Measurements from ENCODE around the gene RGPD3.
"Not testable (repeated sequence)": the region's sequence is repeated elsewhere in the genome, so short reads cannot be mapped to it uniquely, and the experiment has no call there.

RGPD3 gene

GRCh38 chr2:106504787-106505186, 36.6 kb upstream of the RGPD3 start:
- not testable (repeated sequence) for DNase-seq; H3K36me3 ChIP-seq; H3K4me1 ChIP-seq; H3K27me3 ChIP-seq; H3K9me3 ChIP-seq; H3K4me3 ChIP-seq (ENCODE audit: low read depth, low read length)

GRCh38 chr2:106504192-106504591, 36.0 kb upstream of the RGPD3 start:
- H3K4me3 ChIP-seq (ENCODE audit: low read depth, low read length); H3K9me3 ChIP-seq; H3K36me3 ChIP-seq; H3K27me3 ChIP-seq; H3K4me1 ChIP-seq; DNase-seq: not testable (repeated sequence)

GRCh38 chr2:106502351-106502750, 34.1 kb upstream of the RGPD3 start:
- not testable (repeated sequence) for H3K4me1 ChIP-seq; H3K27me3 ChIP-seq; H3K36me3 ChIP-seq; H3K9me3 ChIP-seq; H3K4me3 ChIP-seq (ENCODE audit: low read depth, low read length); DNase-seq

GRCh38 chr2:106500350-106500749, 32.1 kb upstream of the RGPD3 start:
- H3K4me1 ChIP-seq; H3K27me3 ChIP-seq; H3K4me3 ChIP-seq (ENCODE audit: low read depth, low read length); H3K9me3 ChIP-seq; H3K36me3 ChIP-seq; DNase-seq: not testable (repeated sequence)

GRCh38 chr2:106498549-106498948, 30.3 kb upstream of the RGPD3 start:
- H3K9me3 ChIP-seq; H3K4me3 ChIP-seq (ENCODE audit: low read depth, low read length); H3K36me3 ChIP-seq; DNase-seq; H3K27me3 ChIP-seq; H3K4me1 ChIP-seq: not testable (repeated sequence)

GRCh38 chr2:106492913-106493312, 24.7 kb upstream of the RGPD3 start:
- not testable (repeated sequence) for H3K4me1 ChIP-seq; H3K27me3 ChIP-seq; H3K36me3 ChIP-seq; H3K9me3 ChIP-seq; DNase-seq; H3K4me3 ChIP-seq (ENCODE audit: low read depth, low read length)

GRCh38 chr2:106492399-106492798, 24.2 kb upstream of the RGPD3 start:
- H3K4me3 ChIP-seq (ENCODE audit: low read depth, low read length); H3K9me3 ChIP-seq; H3K27me3 ChIP-seq; H3K36me3 ChIP-seq; H3K4me1 ChIP-seq; DNase-seq: not testable (repeated sequence)

- DNase-seq; H3K9me3 ChIP-seq; H3K36me3 ChIP-seq; H3K27me3 ChIP-seq; H3K4me3 ChIP-seq (ENCODE audit: low read depth, low read length); H3K4me1 ChIP-seq: not testable (repeated sequence)
Observed at GRCh38 chr2:106489701-106490100, 21.5 kb upstream of the RGPD3 start.

- H3K36me3 ChIP-seq; H3K4me3 ChIP-seq (ENCODE audit: low read depth, low read length); DNase-seq; H3K9me3 ChIP-seq; H3K27me3 ChIP-seq; H3K4me1 ChIP-seq: not testable (repeated sequence)
Observed at GRCh38 chr2:106487386-106488191, 19.4 kb upstream of the RGPD3 start.

GRCh38 chr2:106486551-106487385, 18.6 kb upstream of the RGPD3 start, which contains the start of gene CD8B2:
TSS of gene CD8B2 (plus strand) at chr2:106487364. CDS start at chr2:106487427, 63 bp downstream.
- H3K27me3 ChIP-seq; H3K4me3 ChIP-seq (ENCODE audit: low read depth, low read length); DNase-seq: not testable (repeated sequence)

GRCh38 chr2:106479563-106479962, 11.3 kb upstream of the RGPD3 start:
- not testable (repeated sequence) for H3K4me1 ChIP-seq

More at GRCh38 chr2:106486551-106487385, 18.6 kb upstream of the RGPD3 start, which contains the start of gene CD8B2:
- H3K9me3 ChIP-seq, H3K36me3 ChIP-seq, H3K4me1 ChIP-seq: not testable (repeated sequence)

GRCh38 chr2:106477647-106478046, 9.4 kb upstream of the RGPD3 start:
- not testable (repeated sequence) for H3K9me3 ChIP-seq; H3K27me3 ChIP-seq; H3K4me1 ChIP-seq; H3K4me3 ChIP-seq (ENCODE audit: low read depth, low read length); DNase-seq; H3K36me3 ChIP-seq

More at GRCh38 chr2:106479563-106479962, 11.3 kb upstream of the RGPD3 start:
- not testable (repeated sequence) for H3K4me3 ChIP-seq (ENCODE audit: low read depth, low read length); H3K27me3 ChIP-seq; H3K36me3 ChIP-seq; H3K9me3 ChIP-seq; DNase-seq

All from BE2C (cell line).